ENCODE measurements around the gene HDAC8.
"Not testable (repeated sequence)": the region's sequence is repeated elsewhere in the genome, so short reads cannot be mapped to it uniquely, and the experiment has no call there.

HDAC8 gene

DNA sequence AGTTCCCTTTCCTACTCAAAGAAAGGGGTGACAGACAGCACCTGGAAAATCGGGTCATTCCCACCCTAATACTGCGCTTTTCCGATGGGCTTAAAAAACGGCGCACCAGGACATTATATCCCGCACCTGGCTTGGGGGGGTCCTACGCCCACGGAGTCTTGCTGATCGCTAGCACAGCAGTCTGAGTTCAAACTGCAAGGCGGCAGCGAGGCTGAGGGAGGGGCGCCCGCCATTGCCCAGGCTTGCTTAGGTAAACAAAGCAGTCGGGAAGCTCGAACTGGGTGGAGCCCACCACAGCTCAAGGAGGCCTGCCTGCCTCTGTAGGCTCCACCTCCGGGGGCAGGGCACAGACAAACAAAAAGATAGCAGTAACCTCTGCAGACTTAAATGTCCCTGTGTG, 131.9 kb downstream of the HDAC8 start:
- H3K4me1 Mint-ChIP-seq; H3K27ac Mint-ChIP-seq; DNase-seq (ENCODE audit: low spot score in 2 of 2); H3K4me3 Mint-ChIP-seq; ATAC-seq: not testable (repeated sequence)
- Mint-ChIP-seq H3K9me3 (peaks cover 18% of the 10 kb centered on the region), H3K36me3 (peaks cover 10% of the 10 kb centered on the region)

DNA sequence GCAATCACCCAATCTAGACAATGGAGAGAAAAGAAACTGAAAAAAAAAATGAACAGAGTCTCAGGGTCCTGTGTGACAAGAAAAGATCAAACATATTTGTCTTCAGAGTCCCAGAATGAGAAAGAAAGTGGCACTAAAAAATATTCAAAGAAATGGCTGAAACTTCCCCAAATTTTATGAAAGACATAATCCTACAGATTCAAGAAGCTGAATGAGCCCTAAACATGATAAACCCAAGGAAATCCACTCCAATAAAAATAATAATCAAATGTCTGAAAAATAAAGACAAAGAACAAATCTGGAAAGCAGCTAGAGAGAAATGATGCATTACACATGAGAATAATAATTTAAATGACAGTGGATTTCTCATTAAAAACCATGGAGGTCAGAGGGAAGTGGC, 136.6 kb downstream of the HDAC8 start:
- H3K4me1 Mint-ChIP-seq: no peaks in the 10 kb centered on the region
- no peak for DNase-seq (ENCODE audit: low spot score in 2 of 2)
- H3K36me3 Mint-ChIP-seq: peaks cover 14% of the 10 kb centered on the region
- H3K4me3 Mint-ChIP-seq: no peak overlapping the region
- peaks cover 18% of the 10 kb centered on the region for H3K9me3 Mint-ChIP-seq
- no peak for ATAC-seq
- H3K27ac Mint-ChIP-seq: no peak overlapping the region

DNA sequence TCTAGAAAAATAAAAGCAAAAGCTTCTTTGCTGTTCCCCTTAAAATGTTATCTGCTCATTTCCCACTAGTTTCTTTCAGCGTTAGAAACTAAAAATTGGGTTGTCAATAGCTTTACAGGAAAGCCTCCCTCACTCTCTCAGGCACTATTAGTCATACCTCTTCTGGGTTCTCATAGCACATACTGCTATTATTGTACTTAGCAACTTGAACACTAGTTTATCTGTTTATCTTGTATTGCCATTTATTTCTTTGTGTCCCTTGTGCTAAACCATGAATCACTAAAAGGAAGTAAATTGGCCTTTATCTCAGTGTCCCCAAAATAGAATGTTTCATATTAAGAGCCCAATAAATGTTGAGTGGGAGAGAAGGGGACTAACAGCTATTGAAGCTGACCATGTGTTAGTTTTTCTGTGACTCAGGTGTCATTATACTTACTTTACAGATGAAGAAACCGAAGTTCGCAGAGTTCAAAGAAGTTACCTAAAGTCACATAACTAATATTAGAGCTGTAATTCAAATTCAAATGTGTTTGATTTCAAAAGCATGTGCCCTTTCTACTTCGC, 142.2 kb downstream of the HDAC8 start:
- H3K36me3 Mint-ChIP-seq: peaks cover 1% of the 10 kb centered on the region
- no peak for ATAC-seq
- no peak overlapping the region for H3K27ac Mint-ChIP-seq
- no peak overlapping the region for H3K4me3 Mint-ChIP-seq
- no peaks in the 10 kb centered on the region for H3K9me3 Mint-ChIP-seq
- DNase-seq (ENCODE audit: low spot score in 2 of 2): no peak
- H3K4me1 Mint-ChIP-seq: no peaks in the 10 kb centered on the region

DNA sequence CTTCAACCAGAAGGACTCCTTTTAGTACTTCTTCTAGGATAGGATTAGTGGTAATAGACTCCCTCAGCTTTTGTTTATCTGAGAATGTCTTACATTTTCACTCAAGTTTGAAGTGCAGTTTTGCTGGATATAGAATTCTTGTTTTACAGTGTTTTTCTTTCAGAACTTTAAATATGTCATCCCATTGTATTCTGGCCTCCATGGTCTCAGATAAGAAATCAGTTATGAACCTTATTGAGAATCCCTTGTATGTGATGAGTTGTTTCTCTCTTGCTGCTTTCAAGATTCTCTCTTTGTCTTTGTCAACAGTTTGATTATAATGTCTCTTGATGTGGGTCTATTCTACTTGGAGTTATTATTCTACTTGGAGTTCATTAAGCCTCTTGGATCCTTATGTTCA, 150.8 kb downstream of the HDAC8 start:
- H3K4me3 Mint-ChIP-seq: no peak overlapping the region
- peaks cover 20% of the 10 kb centered on the region for H3K9me3 Mint-ChIP-seq
- ATAC-seq: no peak
- no peak for DNase-seq (ENCODE audit: low spot score in 2 of 2)
- no peak overlapping the region for H3K27ac Mint-ChIP-seq
- H3K36me3 Mint-ChIP-seq: no peaks in the 10 kb centered on the region
- no peaks in the 10 kb centered on the region for H3K4me1 Mint-ChIP-seq

DNA sequence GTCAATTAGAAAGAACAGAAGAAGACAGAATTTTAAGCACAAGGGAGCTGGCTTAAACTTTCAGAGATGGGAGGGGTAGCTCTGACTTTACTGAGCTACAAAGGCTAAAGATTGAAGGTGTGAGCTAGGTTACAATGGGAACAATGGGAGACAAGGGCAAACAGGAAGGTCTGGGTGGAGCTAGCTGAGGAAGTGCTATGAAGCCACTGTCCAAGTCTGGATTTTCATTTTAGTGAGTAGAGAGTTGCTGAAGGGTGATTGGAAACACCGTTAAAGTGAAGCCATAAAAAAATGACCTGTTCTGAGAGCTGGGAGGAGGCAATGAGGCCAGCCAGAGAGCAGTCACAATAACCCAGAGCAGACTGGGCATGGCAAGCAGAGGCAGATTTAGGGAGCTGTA, 162.7 kb downstream of the HDAC8 start:
- peaks cover 9% of the 10 kb centered on the region for H3K36me3 Mint-ChIP-seq
- no peaks in the 10 kb centered on the region for H3K4me1 Mint-ChIP-seq
- H3K4me3 Mint-ChIP-seq: no peak overlapping the region
- DNase-seq (ENCODE audit: low spot score in 2 of 2) (no peak), ATAC-seq (no peak)
- peaks cover 14% of the 10 kb centered on the region for H3K9me3 Mint-ChIP-seq
- H3K27ac Mint-ChIP-seq: no peak overlapping the region

DNA sequence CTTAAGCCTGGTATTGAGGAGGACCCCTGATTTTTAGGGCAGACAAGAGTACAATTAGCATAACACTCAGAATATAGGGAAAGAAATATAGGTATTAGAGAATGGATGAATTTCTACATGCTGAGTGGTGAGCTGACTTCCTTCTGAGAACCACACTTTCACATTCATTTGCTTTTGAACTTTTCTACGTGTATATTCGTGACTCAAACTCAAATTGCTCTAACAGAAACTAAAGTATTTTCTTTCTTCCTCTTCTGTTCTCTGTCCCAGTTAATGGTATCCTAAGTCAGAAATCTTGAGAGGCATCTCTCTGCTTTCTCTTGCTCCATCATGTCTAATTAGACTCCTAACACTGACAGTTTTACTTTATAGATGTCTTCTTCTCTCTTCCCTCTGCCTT, 163.8 kb downstream of the HDAC8 start:
- ATAC-seq (no peak), DNase-seq (ENCODE audit: low spot score in 2 of 2) (no peak)
- Mint-ChIP-seq H3K4me3 (no peak overlapping the region), H3K9me3 (peaks cover 9% of the 10 kb centered on the region), H3K36me3 (peaks cover 11% of the 10 kb centered on the region), H3K4me1 (no peaks in the 10 kb centered on the region), H3K27ac (no peak overlapping the region)

DNA sequence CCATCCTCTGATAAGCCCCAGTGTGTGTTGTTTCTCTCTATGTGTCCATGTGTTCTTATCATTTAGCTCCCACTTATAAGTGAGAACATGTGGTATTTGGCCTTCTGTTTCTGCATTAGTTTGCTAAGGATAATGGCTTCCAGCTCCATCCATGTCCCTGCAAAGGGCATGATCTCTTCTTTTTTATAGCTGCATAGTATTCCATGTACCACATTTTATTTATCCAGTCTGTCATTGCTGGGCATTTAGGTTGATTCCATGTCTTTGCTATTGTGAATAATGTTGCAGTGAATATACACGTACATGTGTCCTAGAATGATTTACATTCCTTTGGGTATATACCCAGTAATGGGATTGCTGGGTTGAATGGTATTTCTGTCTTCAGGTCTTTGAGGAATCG, 167.5 kb downstream of the HDAC8 start:
- H3K4me3 Mint-ChIP-seq; H3K27ac Mint-ChIP-seq; H3K4me1 Mint-ChIP-seq; ATAC-seq; H3K9me3 Mint-ChIP-seq; DNase-seq (ENCODE audit: low spot score in 2 of 2): not testable (repeated sequence)
- peaks cover 11% of the 10 kb centered on the region for H3K36me3 Mint-ChIP-seq

DNA sequence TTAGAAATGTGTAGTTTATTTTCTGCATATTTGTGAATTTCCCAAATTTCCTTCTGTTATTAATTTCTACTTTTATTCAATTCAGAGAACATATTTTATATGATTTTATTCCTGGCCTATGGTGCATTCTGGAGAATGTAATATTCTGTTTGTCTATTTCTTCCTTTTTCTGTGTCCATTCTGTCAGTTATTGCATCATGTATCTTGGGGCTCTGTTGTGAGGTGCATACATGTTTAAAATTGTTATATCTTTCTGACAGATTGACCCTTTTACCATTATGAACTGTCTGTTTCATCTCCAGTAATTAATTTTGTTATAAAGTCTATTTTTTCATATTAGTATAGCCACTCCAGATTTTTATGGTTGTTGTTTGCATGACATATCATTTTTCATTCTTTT, 170.0 kb downstream of the HDAC8 start:
- no peak overlapping the region for H3K4me3 Mint-ChIP-seq
- H3K4me1 Mint-ChIP-seq: no peaks in the 10 kb centered on the region
- H3K27ac Mint-ChIP-seq: no peak overlapping the region
- no peak for ATAC-seq
- no peak for DNase-seq (ENCODE audit: low spot score in 2 of 2)
- H3K9me3 Mint-ChIP-seq: peaks cover 4% of the 10 kb centered on the region
- peaks cover 5% of the 10 kb centered on the region for H3K36me3 Mint-ChIP-seq

DNA sequence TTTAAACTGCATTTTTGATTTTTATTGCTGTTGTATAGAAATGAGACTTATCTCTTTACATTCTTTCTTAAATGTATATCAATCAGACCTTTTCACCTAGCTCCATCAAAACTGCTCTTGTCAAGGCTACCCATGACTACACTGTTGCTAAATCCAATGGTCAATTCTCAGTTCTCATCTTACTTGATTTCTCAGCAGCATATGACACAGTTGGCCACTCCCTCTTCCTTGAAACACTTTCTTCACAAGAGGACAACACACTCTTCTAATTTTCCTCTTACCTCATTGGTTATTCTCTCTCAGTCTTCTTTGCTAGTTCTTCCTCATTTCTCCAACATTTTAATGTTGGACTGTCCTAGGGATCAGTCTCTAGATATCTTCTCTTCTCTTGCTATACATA, 172.8 kb downstream of the HDAC8 start:
- Mint-ChIP-seq H3K4me3 (no peak overlapping the region), H3K9me3 (no peaks in the 10 kb centered on the region), H3K27ac (no peak overlapping the region), H3K4me1 (no peaks in the 10 kb centered on the region), H3K36me3 (no peaks in the 10 kb centered on the region)
- ATAC-seq (no peak), DNase-seq (ENCODE audit: low spot score in 2 of 2) (no peak)

DNA sequence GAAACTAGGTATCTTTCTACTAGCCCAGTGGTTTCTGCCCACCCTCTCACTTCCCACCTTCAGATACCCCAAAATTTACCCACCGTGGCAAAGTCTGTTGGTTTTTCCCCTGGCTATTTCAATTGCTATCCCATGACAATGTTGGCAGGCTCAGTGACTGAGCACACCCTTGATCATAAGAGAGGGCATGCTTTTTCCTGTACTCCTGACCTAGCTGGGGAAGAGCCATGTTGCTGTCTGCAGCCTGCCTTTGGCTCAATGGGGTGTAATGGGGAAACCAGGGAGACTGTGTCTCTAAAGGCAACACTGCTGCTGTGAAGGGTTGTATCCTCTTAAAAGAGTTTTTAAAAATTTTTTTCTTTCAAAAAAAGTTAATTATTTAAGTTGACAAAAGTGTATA, 176.5 kb downstream of the HDAC8 start:
- ATAC-seq (no peak), DNase-seq (ENCODE audit: low spot score in 2 of 2) (no peak)
- no peaks in the 10 kb centered on the region for H3K36me3 Mint-ChIP-seq
- H3K4me3 Mint-ChIP-seq: no peak overlapping the region
- no peak overlapping the region for H3K27ac Mint-ChIP-seq
- H3K4me1 Mint-ChIP-seq: no peaks in the 10 kb centered on the region
- H3K9me3 Mint-ChIP-seq: no peaks in the 10 kb centered on the region

DNA sequence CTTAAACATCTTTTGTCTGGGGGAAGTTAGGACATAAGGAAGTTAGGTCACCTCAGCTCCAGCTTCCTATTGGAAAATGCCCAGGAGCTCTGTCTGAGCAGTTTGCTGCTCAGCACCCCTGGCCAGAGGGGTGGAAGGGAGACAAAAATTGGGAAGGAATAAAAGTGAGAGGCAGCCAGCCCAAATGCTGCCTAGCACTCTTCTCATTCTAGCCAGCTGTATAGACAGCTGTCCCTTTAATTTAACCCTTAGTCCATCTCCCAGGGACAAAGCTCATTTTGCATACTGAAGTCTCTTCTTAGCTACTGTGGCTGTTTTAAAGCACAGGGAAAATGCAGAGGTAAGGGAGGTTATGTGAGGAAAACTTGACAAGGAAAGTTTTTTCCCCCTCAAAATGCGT, 177.4 kb downstream of the HDAC8 start:
- H3K4me1 Mint-ChIP-seq: no peaks in the 10 kb centered on the region
- H3K27ac Mint-ChIP-seq: no peak overlapping the region
- H3K4me3 Mint-ChIP-seq: no peak overlapping the region
- H3K36me3 Mint-ChIP-seq: no peaks in the 10 kb centered on the region
- no peak for DNase-seq (ENCODE audit: low spot score in 2 of 2)
- ATAC-seq: no peak
- no peaks in the 10 kb centered on the region for H3K9me3 Mint-ChIP-seq

DNA sequence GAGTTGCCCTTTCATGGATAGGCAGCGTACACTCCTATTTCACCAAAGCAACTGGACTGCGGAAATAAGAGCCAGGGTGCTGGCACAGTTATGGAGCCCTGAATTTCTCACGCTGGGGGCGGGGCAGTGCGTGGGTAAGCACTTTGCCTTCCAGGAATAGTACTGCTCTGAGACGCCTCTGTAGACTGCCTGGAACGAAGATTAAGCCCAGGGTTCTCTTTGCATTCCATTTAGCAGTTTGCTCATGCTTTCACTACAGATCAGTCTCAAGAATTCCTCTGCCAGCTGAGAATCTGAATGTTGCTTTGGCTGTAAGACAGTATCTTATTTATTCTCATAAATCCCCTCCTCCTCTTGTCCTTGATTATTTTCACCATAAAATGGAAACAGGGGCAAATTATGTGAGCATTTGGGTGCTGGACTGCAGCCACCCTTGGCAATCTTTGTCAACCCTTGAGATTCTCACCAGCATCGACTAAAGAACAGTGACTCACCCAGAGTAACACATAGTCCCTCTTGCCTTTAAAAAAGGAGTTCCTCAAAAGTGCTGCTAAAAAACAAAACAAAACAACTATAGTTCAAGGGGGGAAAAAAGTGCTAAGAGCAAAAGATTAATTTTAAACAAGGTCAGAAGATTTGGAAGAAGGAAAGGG, 178.0 kb downstream of the HDAC8 start:
- no peak for DNase-seq (ENCODE audit: low spot score in 2 of 2)
- H3K36me3 Mint-ChIP-seq: no peaks in the 10 kb centered on the region
- H3K4me1 Mint-ChIP-seq: no peaks in the 10 kb centered on the region
- H3K9me3 Mint-ChIP-seq: no peaks in the 10 kb centered on the region
- no peak overlapping the region for H3K4me3 Mint-ChIP-seq
- H3K27ac Mint-ChIP-seq: no peak overlapping the region
- ATAC-seq: no peak

DNA sequence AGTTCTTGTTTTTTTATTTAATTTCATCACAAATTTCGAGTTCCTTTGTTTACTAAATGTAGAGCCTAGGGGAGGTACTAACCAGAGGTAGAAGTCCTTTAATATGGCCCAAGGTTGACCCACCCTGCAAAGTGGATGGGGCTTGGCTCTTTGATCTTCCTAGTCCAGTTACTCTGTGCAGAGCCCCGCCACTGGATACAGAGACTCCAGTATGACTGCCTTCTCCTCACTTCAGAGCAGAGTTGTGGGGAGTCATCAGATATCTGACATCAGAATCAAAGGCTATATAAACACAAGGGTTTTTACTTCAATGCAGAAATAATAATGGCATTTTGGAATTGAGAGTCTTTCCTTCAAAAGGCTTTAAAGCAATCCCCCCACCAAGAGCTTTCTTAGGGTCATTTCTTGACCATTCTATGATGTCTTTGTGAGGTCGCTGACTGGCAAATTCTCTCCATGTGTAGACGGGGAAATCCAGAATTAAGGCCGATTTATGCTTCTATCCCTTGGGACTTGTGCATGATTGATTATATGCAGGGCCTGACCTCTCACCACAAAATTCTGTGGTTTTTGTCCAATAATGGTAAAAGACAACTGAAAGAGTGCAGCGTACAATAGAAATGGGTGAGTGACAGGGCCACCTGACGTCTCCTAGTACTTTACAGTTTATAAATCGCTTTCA, 178.7 kb downstream of the HDAC8 start:
- no peaks in the 10 kb centered on the region for H3K4me1 Mint-ChIP-seq
- ATAC-seq (no peak), DNase-seq (ENCODE audit: low spot score in 2 of 2) (no peak)
- H3K9me3 Mint-ChIP-seq: no peaks in the 10 kb centered on the region
- H3K4me3 Mint-ChIP-seq: no peak overlapping the region
- H3K27ac Mint-ChIP-seq: no peak overlapping the region
- H3K36me3 Mint-ChIP-seq: no peaks in the 10 kb centered on the region

DNA sequence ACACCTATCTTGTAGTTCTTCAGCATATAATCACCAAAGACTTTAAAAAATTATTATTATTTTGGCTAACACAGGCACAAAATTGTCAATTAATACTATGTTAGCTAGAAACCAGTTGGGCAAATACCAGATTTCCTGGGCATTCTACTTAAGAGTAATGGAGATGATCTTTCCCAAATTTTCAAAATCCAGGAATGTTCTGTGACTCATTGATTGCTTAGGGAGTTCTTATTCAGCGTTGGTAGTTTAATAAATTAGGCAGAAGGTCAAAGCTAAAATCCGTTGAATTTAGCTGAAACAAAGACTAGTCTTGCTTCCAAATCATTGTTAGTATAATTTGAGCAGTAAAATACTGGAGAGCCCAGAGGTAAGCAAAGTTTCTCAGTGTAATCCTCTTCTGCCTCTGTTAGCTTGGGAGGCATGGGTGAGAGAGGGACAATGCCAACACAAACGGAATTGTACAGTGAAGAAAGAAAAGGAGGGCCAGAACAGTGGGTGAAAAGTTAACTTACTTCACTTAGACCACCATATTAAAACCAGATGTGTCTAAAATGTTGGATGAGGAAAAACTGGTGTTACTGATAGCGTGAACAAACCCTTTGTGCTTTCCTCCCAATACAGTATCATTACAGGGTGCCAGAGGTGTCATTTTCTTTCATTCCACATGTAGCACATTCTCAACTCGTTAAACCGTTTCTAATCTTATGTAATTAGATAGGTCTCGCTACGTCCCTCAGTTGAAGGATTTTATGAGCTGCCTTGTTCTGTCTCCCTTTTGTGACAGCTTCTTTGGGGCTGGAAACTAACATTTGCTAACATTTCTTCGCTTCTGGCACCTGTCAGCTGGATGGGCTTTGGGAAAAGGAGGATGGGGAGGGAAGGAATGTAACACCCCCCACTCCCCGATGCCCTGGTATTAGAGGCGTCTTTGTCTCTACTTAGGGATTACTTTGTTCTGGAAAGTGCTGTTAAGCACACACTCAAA, 179.5 kb downstream of the HDAC8 start:
- Mint-ChIP-seq H3K27ac (no peak overlapping the region), H3K4me3 (no peak overlapping the region), H3K9me3 (no peaks in the 10 kb centered on the region), H3K4me1 (no peaks in the 10 kb centered on the region), H3K36me3 (no peaks in the 10 kb centered on the region)
- ATAC-seq (no peak), DNase-seq (ENCODE audit: low spot score in 2 of 2) (no peak)

DNA sequence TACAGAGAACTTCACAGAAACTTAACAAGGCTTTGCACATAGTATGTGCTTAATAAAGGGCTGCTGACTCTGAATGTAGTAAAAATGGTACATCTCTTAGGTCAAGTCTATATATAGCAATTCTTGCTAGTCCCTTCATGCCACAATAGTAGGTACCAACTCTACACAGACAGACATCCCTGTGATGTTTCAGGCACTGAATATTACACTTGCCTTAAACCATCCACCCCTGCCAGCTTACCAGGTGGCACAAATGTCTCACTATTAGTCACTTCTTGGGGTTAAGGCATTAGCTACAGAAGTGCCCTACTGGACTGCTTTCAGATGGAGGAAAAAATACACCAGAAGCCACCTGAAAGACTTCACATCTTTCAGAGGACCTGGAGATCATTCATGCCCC, 180.6 kb downstream of the HDAC8 start:
- Mint-ChIP-seq H3K4me3 (no peak overlapping the region), H3K4me1 (no peaks in the 10 kb centered on the region), H3K36me3 (no peaks in the 10 kb centered on the region), H3K9me3 (no peaks in the 10 kb centered on the region), H3K27ac (no peak overlapping the region)
- ATAC-seq: no peak
- DNase-seq (ENCODE audit: low spot score in 2 of 2): no peak

Data from stimulated activated effector memory CD8-positive, alpha-beta T cell treated with anti-CD3 and anti-CD28 coated beads, Interleukin-12 subunit alpha, Interleukin-12 subunit beta, amount 100 ng/mL, for 72 hours (primary cell).